ENCODE measurements around the gene PDE6D. TPM values are rescaled to one million over a fixed set of nuclear protein-coding genes. Genes with fewer than 3 reads are reported as not detected.
"Not testable (repeated sequence)": the region's sequence is repeated elsewhere in the genome, so short reads cannot be mapped to it uniquely, and the experiment has no call there.

The PDE6D gene
- total RNA-seq, 2 experiments from 2014 or later: 5.9 to 7.0 TPM

GRCh38 chr2:231751042-231751815 lies 29.9 kb downstream of the PDE6D start:
- no peak overlapping the region for H3K4me3 Mint-ChIP-seq
- ATAC-seq (ENCODE audit: poor library complexity) (no peak), DNase-seq (no peak)
- no peaks in the 10 kb centered on the region for H3K36me3 Mint-ChIP-seq (ENCODE audit: low read depth)
- CTCF ChIA-PET: interaction anchor here (0.7 kb wide), 1 partner anchor 694 kb away, joined by 3 read pairs; no protein-coding TSS in a partner anchor
- H3K27ac Mint-ChIP-seq: no peak overlapping the region
- H3K27me3 Mint-ChIP-seq: no peaks in the 10 kb centered on the region
- H3K36me3 ChIP-seq (ENCODE audit: insufficient read depth, low read length): no peaks in the 10 kb centered on the region
- POLR2A ChIA-PET: no interaction called here
- no peaks in the 10 kb centered on the region for H3K9me3 ChIP-seq (ENCODE audit: control insufficient read depth in 1 of 2, insufficient read depth in 1 of 2, low read length in 2 of 2)
- TF ChIP-seq CTCF (IDR thresholded peaks at IDR 0.05): no peak
- no peaks in the 10 kb centered on the region for H3K4me1 ChIP-seq (ENCODE audit: insufficient read depth, low read length)
- no peaks in the 10 kb centered on the region for H3K27me3 ChIP-seq (ENCODE audit: control insufficient read depth in 1 of 2, insufficient read depth in 2 of 2, low read length in 2 of 2)
- H3K9me3 Mint-ChIP-seq: no peaks in the 10 kb centered on the region
- no peaks in the 10 kb centered on the region for H3K4me1 Mint-ChIP-seq (ENCODE audit: low read depth)
- no peak overlapping the region for H3K27ac ChIP-seq (ENCODE audit: low read depth in 1 of 2, low read length in 2 of 2)
- intact Hi-C loops (cut with DNase I, micrococcal nuclease): no loop called here
- no peak overlapping the region for H3K4me3 ChIP-seq (ENCODE audit: low read length)

- CTCF ChIA-PET: interaction anchor here (1.3 kb wide), 1 partner anchor 35 kb away, joined by 3 read pairs; no protein-coding TSS in a partner anchor
- not testable (repeated sequence) for H3K9me3 Mint-ChIP-seq
Observed at GRCh38 chr2:231749016-231749415, 32.1 kb downstream of the PDE6D start.

DNA sequence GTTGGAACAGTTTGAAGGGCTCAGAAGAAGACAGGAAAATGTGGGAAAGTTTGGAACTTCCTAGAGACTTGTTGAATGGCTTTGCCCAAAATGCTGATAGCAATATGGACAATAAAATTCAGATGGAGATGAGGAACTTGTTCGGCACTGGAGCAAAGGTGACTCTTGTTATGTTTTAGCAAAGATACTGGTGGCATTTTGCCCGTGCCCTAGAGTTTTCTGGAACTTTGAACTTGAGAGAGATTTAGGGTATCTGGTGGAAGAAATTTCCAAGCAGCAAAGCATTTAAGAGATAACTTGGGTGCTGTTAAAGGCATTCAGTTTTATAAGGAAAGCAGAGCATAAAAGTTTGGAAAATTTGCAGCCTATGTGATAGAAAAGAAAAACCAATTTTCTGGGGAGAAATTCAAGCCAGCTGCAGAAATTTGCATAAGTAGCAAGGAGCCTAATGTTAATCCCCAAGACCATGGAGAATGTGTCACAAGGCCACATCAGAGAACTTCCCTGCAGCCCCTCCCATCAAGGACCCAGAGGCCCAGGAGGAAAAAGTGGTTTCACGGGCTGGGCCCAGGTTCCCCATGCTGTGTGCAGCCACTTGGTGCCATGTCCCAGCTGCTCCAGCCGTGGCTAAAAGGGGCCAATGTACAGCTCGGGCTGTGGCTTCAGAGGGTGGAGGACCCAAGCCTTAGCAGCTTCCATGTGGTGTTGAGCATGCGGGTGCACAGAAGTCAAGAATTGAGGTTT lies 32.8 kb downstream of the PDE6D start:
- H3K9me3 Mint-ChIP-seq: not testable (repeated sequence)

More at GRCh38 chr2:231749016-231749415, 32.1 kb downstream of the PDE6D start:
- H3K4me1 ChIP-seq (ENCODE audit: insufficient read depth, low read length); H3K4me1 Mint-ChIP-seq (ENCODE audit: low read depth); POLR2A ChIA-PET; H3K27me3 Mint-ChIP-seq; H3K27me3 ChIP-seq (ENCODE audit: control insufficient read depth in 1 of 2, insufficient read depth in 2 of 2, low read length in 2 of 2); H3K27ac Mint-ChIP-seq; H3K4me3 ChIP-seq (ENCODE audit: low read length); DNase-seq; H3K36me3 ChIP-seq (ENCODE audit: insufficient read depth, low read length); H3K9me3 ChIP-seq (ENCODE audit: control insufficient read depth in 1 of 2, insufficient read depth in 1 of 2, low read length in 2 of 2); H3K4me3 Mint-ChIP-seq; H3K36me3 Mint-ChIP-seq (ENCODE audit: low read depth); H3K27ac ChIP-seq (ENCODE audit: low read depth in 1 of 2, low read length in 2 of 2); ATAC-seq (ENCODE audit: poor library complexity); intact Hi-C loops (cut with DNase I, micrococcal nuclease): not testable (repeated sequence)

More for the DNA sequence above, 32.8 kb downstream of the PDE6D start:
- CTCF ChIA-PET: interaction anchor here (1.3 kb wide), 1 partner anchor 34 kb away, joined by 3 read pairs; no protein-coding TSS in a partner anchor
- H3K4me1 ChIP-seq (ENCODE audit: insufficient read depth, low read length); H3K27me3 Mint-ChIP-seq; POLR2A ChIA-PET; H3K4me1 Mint-ChIP-seq (ENCODE audit: low read depth); H3K27ac Mint-ChIP-seq; DNase-seq; H3K36me3 Mint-ChIP-seq (ENCODE audit: low read depth); ATAC-seq (ENCODE audit: poor library complexity); H3K27ac ChIP-seq (ENCODE audit: low read depth in 1 of 2, low read length in 2 of 2); intact Hi-C loops (cut with DNase I, micrococcal nuclease); H3K9me3 ChIP-seq (ENCODE audit: control insufficient read depth in 1 of 2, insufficient read depth in 1 of 2, low read length in 2 of 2); H3K4me3 ChIP-seq (ENCODE audit: low read length); H3K27me3 ChIP-seq (ENCODE audit: control insufficient read depth in 1 of 2, insufficient read depth in 2 of 2, low read length in 2 of 2); H3K36me3 ChIP-seq (ENCODE audit: insufficient read depth, low read length); H3K4me3 Mint-ChIP-seq: not testable (repeated sequence)
